KMS-11 (cell line): Measurements from ENCODE around the gene CMBL.
"Not testable (repeated sequence)": the region's sequence is repeated elsewhere in the genome, so short reads cannot be mapped to it uniquely, and the experiment has no call there.

Source experiments
- H2AFZ ChIP-seq: fragments of 200-600 bp; sonication (generic); 2 replicates; pipeline ENCODE4 v1.6.1; 2016; ENCODE audit warnings: antibody characterized with exemption, mixed run types, low read depth
- H3K27ac ChIP-seq: fragments of 200-600 bp; sonication (generic); 2 replicates; pipeline ENCODE4 v1.6.1; 2016; ENCODE audit warnings: mild to moderate bottlenecking, mixed run types
- H3K27me3 ChIP-seq: fragments of 200-600 bp; sonication (generic); 2 replicates; pipeline ENCODE4 v1.6.1; 2017; ENCODE audit warnings: mild to moderate bottlenecking, low read depth, mixed run types, moderate library complexity; ENCODE audit not compliant: insufficient read depth
- H3K36me3 ChIP-seq: fragments of 200-600 bp; sonication (generic); 2 replicates; pipeline ENCODE4 v1.6.1; 2017; ENCODE audit warnings: mild to moderate bottlenecking, mixed run types; ENCODE audit not compliant: insufficient read depth
- H3K4me1 ChIP-seq: fragments of 200-600 bp; sonication (generic); 2 replicates; pipeline ENCODE4 v1.6.1; 2016; ENCODE audit warnings: mild to moderate bottlenecking, low read depth, mixed run types; ENCODE audit not compliant: poor library complexity, severe bottlenecking
- H3K4me2 ChIP-seq: fragments of 200-600 bp; sonication (generic); 2 replicates; pipeline ENCODE4 v1.7.0; 2016; ENCODE audit warnings: mild to moderate bottlenecking, mixed run types
- H3K4me3 ChIP-seq: fragments of 200-600 bp; sonication (generic); IDR thresholded peaks from 2 replicates; pipeline ENCODE4 v1.6.1; 2017; ENCODE audit warnings: low read depth, low read length, mixed read lengths; ENCODE audit not compliant: insufficient read depth
- H3K79me2 ChIP-seq: fragments of 200-600 bp; sonication (generic); 2 replicates; pipeline ENCODE4 v1.6.1; 2016; ENCODE audit warnings: low read depth, mixed run types; ENCODE audit not compliant: insufficient read depth
- H3K9ac ChIP-seq: fragments of 200-600 bp; sonication (generic); 2 replicates; pipeline ENCODE4 v1.6.1; 2016; ENCODE audit warnings: mild to moderate bottlenecking, mixed run types
- H4K20me1 ChIP-seq: fragments of 200-600 bp; sonication (generic); 2 replicates; pipeline ENCODE4 v1.6.1; 2016; ENCODE audit warnings: mild to moderate bottlenecking, mixed run types; ENCODE audit not compliant: insufficient read depth
- CTCF ChIP-seq: fragments of 200-600 bp; sonication (generic); conservative IDR thresholded peaks from 2 replicates; pipeline ENCODE4 v1.6.1; 2017; ENCODE audit warnings: low read depth, mild to moderate bottlenecking, antibody characterized with exemption, low read length, moderate library complexity, mixed read lengths

Gene CMBL

GRCh38 chr5:10251405-10251804, 56.3 kb downstream of the CMBL start:
- TF ChIP-seq CTCF = no peak
- Histone ChIP-seq H3K4me2 (peak overlapping the region; percentile 96), H3K79me2 (peaks cover 93% of the 10 kb centered on the region), H3K9ac (peak overlapping the region; percentile 96), H3K4me1 (peaks cover 40% of the 10 kb centered on the region), H3K36me3 (peaks cover 29% of the 10 kb centered on the region; the same call in 1 of the 2 replicates), H3K4me3 (peak overlapping the region; percentile 77), H3K27ac (peak overlapping the region; percentile 88; the same call in 1 of the 2 replicates), H2AFZ (no peak overlapping the region), H3K27me3 (no peaks in the 10 kb centered on the region), H4K20me1 (peaks cover 27% of the 10 kb centered on the region)

- Histone ChIP-seq H3K79me2 (peaks cover 88% of the 10 kb centered on the region), H3K27ac (peak overlapping the region; percentile 88), H2AFZ (peak overlapping the region; percentile 96), H3K4me1 (peaks cover 40% of the 10 kb centered on the region), H3K36me3 (peaks cover 23% of the 10 kb centered on the region; the same call in 1 of the 2 replicates), H3K4me2 (peak overlapping the region; percentile 96), H3K27me3 (no peaks in the 10 kb centered on the region), H3K4me3 (peak overlapping the region; percentile 77), H4K20me1 (peaks cover 22% of the 10 kb centered on the region), H3K9ac (peak overlapping the region; percentile 96)
- no peak for TF ChIP-seq CTCF
Observed at GRCh38 chr5:10250806-10251276, 56.9 kb downstream of the CMBL start.

GRCh38 chr5:10249948-10250805, 57.5 kb downstream of the CMBL start, which contains the start of gene CCT5:
Gene CCT5, plus strand, starts transcription at chr5:10250280. Its CDS starts 61 bp downstream, at chr5:10250341.
- peaks cover 17% of the 10 kb centered on the region; the same call in 1 of the 2 replicates for H3K36me3 ChIP-seq
- H3K4me3 ChIP-seq = peak within 1 kb of the TSS; percentile 77
- peaks cover 82% of the 10 kb centered on the region for H3K79me2 ChIP-seq
- no peak for TF ChIP-seq CTCF
- H3K4me2 ChIP-seq = peak within 1 kb of the TSS; percentile 96
- H4K20me1 ChIP-seq = peaks cover 20% of the 10 kb centered on the region
- peak within 1 kb of the TSS; percentile 96 for H2AFZ ChIP-seq
- peaks cover 40% of the 10 kb centered on the region for H3K4me1 ChIP-seq
- H3K9ac ChIP-seq = peak within 1 kb of the TSS; percentile 96
- H3K27ac ChIP-seq = peak within 1 kb of the TSS; percentile 88
- no peaks in the 10 kb centered on the region for H3K27me3 ChIP-seq

DNA sequence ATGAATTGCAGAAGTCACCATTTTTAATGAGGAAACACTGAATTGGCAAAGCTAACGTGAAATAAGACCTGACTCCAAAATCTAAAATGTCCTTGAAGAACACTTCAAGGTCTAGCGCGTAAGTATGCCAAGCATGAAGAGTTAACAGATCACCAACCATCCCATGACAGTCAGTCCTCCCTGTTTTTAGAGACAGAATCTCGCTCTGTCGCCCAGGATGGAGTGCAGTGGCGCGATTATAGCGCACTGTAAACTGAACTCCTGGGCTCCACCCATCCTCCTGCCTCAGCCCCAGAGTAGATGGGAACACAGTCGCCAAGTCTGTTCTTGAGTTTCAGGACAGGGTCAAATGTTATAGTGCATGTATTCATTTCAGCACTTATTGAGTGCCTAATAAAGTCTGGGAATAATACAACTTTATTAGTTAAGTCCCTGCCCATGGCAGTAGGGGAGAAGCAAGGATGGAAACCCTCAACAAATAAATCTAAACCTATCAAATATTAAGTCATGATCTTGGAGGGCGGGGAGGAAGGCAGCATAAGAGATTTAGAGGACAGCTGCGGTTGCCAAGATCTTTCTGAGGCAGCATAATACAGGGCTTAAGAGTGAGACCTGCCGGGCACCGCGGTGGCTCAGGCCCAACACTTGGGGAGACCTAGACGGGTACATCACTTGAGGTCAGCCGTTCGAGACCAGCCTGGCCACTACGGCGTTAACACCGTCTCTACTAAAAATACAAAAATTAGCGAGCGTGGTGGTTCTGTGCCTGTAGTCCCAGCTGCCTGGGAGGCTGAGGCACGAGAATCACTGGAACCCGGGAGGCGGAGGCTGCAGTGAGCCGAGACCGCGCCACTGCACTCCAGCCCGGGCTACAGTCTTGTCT, 59.1 kb downstream of the CMBL start:
- H3K4me3 ChIP-seq = no peak overlapping the region
- H3K4me1 ChIP-seq = peaks cover 30% of the 10 kb centered on the region
- peaks cover 8% of the 10 kb centered on the region; the same call in 1 of the 2 replicates for H3K36me3 ChIP-seq
- H3K27ac ChIP-seq = peak overlapping the region; percentile 88
- peaks cover 11% of the 10 kb centered on the region for H4K20me1 ChIP-seq
- no peak for TF ChIP-seq CTCF
- H3K9ac ChIP-seq = peak overlapping the region; percentile 96
- H3K4me2 ChIP-seq = peak overlapping the region; percentile 96
- no peaks in the 10 kb centered on the region for H3K27me3 ChIP-seq
- peak overlapping the region; percentile 96; the same call in 1 of the 2 replicates for H2AFZ ChIP-seq
- peaks cover 66% of the 10 kb centered on the region for H3K79me2 ChIP-seq

- H3K4me3 ChIP-seq, H3K36me3 ChIP-seq, H3K9ac ChIP-seq, H3K27me3 ChIP-seq, H4K20me1 ChIP-seq, H3K4me2 ChIP-seq, H2AFZ ChIP-seq, H3K27ac ChIP-seq: not testable (repeated sequence)
- peaks cover 52% of the 10 kb centered on the region for H3K79me2 ChIP-seq
- H3K4me1 ChIP-seq = peaks cover 18% of the 10 kb centered on the region
Observed at GRCh38 chr5:10247217-10247616, 60.5 kb downstream of the CMBL start.
